NT2/D1 (cell line): ENCODE measurements around the gene SMIM1.

Experiments
- DNase-seq: peaks from one replicate; pipeline ENCODE4 v3.0.0-alpha.2; 2011; ENCODE audit warnings: low read depth, low spot score
- H3K27me3 ChIP-seq: 2 replicates; pipeline ENCODE4 v1.6.0; 2011; ENCODE audit warnings: mild to moderate bottlenecking; ENCODE audit not compliant: insufficient read length, insufficient read depth
- H3K36me3 ChIP-seq: 2 replicates; pipeline ENCODE4 v1.6.1; 2011; ENCODE audit warnings: mild to moderate bottlenecking, low read length, mixed read lengths; ENCODE audit not compliant: insufficient read depth, insufficient read length
- H3K4me1 ChIP-seq: 2 replicates; pipeline ENCODE4 v1.5.1; 2011; ENCODE audit not compliant: insufficient read depth, insufficient read length
- H3K4me3 ChIP-seq: 2 replicates; pipeline ENCODE4 v1.5.1; 2011; ENCODE audit warnings: low read depth; ENCODE audit not compliant: insufficient read length
- H3K9ac ChIP-seq: 2 replicates; pipeline ENCODE4 v1.6.0; 2011; ENCODE audit warnings: low read depth; ENCODE audit not compliant: insufficient read length
- H3K9me3 ChIP-seq: 2 replicates; pipeline ENCODE4 v1.5.1; 2011; ENCODE audit warnings: mild to moderate bottlenecking, low read length; ENCODE audit not compliant: insufficient read depth
- SUZ12 ChIP-seq: IDR thresholded peaks from 2 replicates; pipeline ENCODE4 v1.6.1; 2011; ENCODE audit not compliant: insufficient read length, insufficient read depth; ENCODE audit errors: extremely low read depth
- YY1 ChIP-seq: IDR thresholded peaks from 2 replicates; pipeline ENCODE4 v1.6.1; 2011; ENCODE audit not compliant: insufficient read length, insufficient read depth
- ZNF274 ChIP-seq: IDR thresholded peaks from 2 replicates; pipeline ENCODE4 v1.6.1; 2011; ENCODE audit warnings: mild to moderate bottlenecking, low read depth, low read length

Gene SMIM1

DNA sequence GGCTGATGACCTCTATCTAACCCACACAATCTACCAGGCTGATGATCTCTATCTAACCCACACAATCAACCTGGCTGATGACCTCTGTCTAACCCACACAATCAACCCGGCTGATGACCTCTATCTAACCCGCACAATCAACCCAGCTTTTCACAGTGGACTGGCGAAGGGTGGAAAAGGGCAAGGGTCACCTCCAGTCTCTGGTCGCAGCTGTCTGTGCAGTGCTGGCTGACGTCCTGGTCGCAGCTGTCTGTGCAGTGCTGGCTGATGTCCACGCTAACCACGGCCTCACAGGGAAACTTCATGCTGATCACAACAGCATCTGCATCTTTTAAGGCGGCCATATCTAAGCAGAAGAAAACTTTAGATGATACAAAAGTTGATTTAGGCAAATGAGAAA is 32.5 kb upstream of the SMIM1 start:
- H3K36me3 ChIP-seq = peaks cover 79% of the 10 kb centered on the region
- H3K9me3 ChIP-seq = no peaks in the 10 kb centered on the region
- DNase-seq = no peak
- no peak for TF ChIP-seq ZNF274
- TF ChIP-seq SUZ12 = no peak
- no peak for TF ChIP-seq YY1
- no peaks in the 10 kb centered on the region for H3K27me3 ChIP-seq
- no peak overlapping the region for H3K9ac ChIP-seq
- H3K4me1 ChIP-seq = peaks cover 7% of the 10 kb centered on the region
- no peak overlapping the region for H3K4me3 ChIP-seq

DNA sequence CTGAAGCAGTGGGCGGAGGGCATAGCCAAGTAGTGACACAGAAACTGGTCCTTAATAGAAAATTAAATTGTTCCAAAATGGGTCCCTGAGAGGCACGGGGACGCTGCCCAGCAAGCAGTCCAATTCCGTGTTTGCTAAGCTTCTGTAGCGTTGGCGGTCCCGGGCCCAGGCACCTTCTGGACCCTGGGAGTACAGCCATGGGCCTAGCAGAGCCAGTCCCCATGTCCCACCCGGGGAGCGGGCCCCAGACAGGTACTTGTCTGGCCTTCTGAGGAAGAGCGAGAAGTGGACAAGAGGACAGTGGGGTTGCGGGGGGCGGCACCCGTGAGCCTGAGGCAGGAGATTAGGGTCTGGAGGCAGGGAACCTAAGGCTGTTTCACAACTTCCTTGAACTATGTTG is 31.8 kb upstream of the SMIM1 start:
- no peak for DNase-seq
- TF ChIP-seq ZNF274 (no peak), YY1 (no peak), SUZ12 (no peak)
- Histone ChIP-seq H3K36me3 (peaks cover 79% of the 10 kb centered on the region), H3K4me3 (no peak overlapping the region), H3K9me3 (no peaks in the 10 kb centered on the region), H3K4me1 (peaks cover 13% of the 10 kb centered on the region), H3K9ac (no peak overlapping the region), H3K27me3 (no peaks in the 10 kb centered on the region)

DNA sequence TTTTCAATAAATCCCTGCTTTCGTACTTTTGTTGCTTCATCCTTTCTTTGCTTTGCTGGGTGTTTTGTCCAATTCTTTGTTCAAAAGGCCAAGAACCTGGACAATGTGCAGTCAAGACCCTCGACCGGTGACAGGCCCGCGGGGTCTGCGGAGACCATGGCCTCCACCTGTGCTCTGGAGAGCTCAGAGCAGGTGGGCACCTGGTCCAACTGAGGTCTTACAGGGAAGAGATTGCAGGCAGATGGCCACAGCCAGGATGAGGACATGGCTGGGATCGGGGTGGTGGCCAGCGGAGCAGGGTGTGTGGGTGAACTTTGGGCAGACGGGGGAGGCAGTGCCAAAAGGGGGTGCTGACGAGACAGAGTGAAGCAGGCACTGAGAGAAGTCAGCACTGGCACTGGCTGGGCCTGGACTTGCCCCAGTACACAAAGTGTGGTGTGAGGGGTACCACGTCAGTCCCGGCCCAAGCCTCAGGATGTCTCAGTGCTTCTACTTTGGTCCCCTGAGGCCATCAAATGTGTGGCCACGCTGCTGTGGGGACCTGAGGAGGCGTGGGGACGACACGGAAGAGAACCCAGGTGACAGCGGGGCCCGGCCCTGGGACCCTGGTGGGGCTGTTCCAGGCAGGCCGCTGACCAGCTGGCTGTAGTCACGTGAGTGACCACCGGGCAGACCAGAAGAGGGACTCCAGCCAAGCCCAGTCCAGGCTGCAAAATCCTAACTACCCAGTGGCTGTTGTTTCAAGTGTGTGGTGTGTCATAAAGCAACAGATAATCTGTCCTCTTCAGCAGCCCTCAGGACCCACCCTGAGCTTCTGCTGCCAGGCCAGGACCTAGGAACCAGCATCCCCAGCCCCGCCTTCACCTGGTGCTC is 30.7 kb upstream of the SMIM1 start:
- no peak for DNase-seq
- Histone ChIP-seq H3K4me3 (no peak overlapping the region), H3K27me3 (no peaks in the 10 kb centered on the region), H3K9ac (no peak overlapping the region), H3K4me1 (peaks cover 19% of the 10 kb centered on the region), H3K36me3 (peaks cover 74% of the 10 kb centered on the region), H3K9me3 (no peaks in the 10 kb centered on the region)
- TF ChIP-seq ZNF274 (no peak), SUZ12 (no peak), YY1 (no peak)

DNA sequence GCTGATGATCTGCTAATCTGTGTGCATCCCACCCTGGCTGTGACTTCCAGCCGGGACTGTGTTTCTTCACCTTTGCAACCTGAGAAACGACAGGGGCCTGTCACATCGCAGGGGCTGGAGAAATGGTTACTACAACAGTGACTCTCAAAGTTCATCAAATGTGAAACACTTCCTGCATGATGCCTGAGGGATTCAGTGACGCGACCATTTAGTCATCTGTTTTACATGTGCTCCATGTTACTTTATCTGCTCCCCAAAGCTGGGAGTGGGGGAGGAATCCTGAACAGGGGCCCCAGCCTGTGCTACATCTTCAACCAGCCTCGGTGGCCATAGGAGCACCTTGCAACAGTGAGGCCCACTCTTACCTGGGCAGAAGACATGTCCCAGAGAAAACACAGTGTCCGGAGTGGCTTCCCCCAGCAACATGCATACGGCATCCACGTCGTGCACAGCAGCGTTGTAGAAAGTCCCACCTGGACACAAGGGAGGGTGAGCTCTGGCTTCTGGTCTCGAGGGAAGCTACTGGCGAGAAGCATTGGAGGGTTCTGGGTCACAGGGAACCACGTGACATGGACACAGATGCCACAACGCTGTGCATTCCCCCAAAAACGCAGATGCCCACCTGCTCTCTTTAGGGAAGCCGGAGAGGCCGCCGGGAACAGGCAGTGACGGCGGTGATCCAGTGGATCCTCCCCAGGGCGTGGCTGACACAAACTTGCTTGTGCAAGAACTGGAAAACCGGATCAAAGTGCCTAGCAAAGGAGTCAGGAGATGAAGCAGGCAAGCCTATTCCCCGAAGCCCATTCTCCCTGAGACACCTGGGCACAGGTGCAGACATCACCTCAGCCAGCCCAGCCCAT is 29.9 kb upstream of the SMIM1 start:
- no peak overlapping the region for H3K4me3 ChIP-seq
- H3K36me3 ChIP-seq = peaks cover 69% of the 10 kb centered on the region
- H3K27me3 ChIP-seq = no peaks in the 10 kb centered on the region
- H3K4me1 ChIP-seq = peaks cover 19% of the 10 kb centered on the region
- no peak for DNase-seq
- H3K9ac ChIP-seq = no peak overlapping the region
- TF ChIP-seq SUZ12 (no peak), ZNF274 (no peak), YY1 (no peak)
- H3K9me3 ChIP-seq = no peaks in the 10 kb centered on the region

DNA sequence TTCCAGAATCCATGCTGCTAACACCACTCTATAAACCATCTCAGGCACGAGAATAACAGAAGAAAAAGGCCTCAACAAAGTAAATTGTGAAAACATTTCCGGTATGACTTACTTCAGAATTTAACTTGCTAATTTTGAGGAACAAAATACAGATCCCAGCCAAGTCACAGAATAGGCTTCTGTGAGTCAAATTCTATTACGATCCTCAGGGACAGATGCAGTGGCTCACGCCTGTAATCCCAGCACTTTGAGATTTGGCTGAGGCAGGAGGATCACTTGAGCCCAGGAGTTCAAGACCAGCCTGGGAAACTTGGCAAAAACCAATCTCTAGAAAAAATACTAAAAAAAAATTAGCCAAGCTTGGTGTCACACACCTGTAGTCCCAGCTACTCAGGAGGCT is 29.1 kb upstream of the SMIM1 start:
- H3K4me1 ChIP-seq = peaks cover 19% of the 10 kb centered on the region
- H3K4me3 ChIP-seq = no peak overlapping the region
- TF ChIP-seq SUZ12 (no peak), ZNF274 (no peak), YY1 (no peak)
- H3K9ac ChIP-seq = no peak overlapping the region
- no peaks in the 10 kb centered on the region for H3K9me3 ChIP-seq
- no peaks in the 10 kb centered on the region for H3K27me3 ChIP-seq
- DNase-seq = no peak
- H3K36me3 ChIP-seq = peaks cover 62% of the 10 kb centered on the region

DNA sequence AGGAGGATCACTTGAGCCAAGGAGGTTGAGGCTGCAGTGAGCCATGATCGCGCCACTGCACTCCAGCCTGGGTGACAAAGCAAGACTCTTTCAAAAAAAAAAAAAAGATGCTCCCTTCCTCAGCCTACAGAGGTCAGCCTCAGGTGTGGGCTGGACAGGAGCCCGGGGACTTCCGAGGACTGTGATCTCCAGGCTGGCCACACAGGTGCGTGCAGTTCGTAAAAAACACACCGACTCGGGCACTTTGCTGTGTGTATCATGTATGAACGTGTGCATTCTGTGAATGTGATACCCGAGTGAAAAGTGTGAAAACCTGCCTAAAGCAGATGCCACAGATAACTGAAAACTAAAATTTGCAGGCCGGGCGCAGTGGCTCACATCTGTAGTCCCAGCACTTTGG is 28.7 kb upstream of the SMIM1 start:
- Histone ChIP-seq H3K27me3 (no peaks in the 10 kb centered on the region), H3K9ac (no peak overlapping the region), H3K4me1 (peaks cover 19% of the 10 kb centered on the region), H3K9me3 (no peaks in the 10 kb centered on the region), H3K4me3 (no peak overlapping the region), H3K36me3 (peaks cover 58% of the 10 kb centered on the region)
- no peak for TF ChIP-seq SUZ12
- no peak for TF ChIP-seq YY1
- no peak for TF ChIP-seq ZNF274
- DNase-seq = no peak

DNA sequence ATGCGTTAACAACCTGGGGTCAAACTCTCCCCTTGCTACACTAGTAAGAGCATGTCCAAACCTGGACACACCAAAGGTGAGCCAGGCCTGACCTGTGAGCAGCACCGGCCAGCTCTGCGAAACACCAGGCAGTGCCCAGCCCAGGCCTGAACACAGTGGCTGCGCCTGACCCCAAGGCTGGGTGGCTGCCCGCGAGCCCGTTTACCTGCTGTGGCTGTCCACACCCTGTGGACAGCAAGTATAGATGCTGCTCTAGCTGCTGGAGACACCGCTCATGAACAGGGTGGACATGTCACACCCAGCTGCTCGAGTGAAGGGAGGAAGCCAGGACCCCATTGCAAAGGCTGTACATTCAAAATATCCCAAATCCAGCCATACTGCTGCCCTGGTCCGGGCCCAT is 27.9 kb upstream of the SMIM1 start:
- no peaks in the 10 kb centered on the region for H3K9me3 ChIP-seq
- TF ChIP-seq YY1 (no peak), SUZ12 (no peak), ZNF274 (no peak)
- H3K9ac ChIP-seq = peak overlapping the region; percentile 32
- peaks cover 51% of the 10 kb centered on the region for H3K36me3 ChIP-seq
- no peak for DNase-seq
- H3K4me1 ChIP-seq = peaks cover 19% of the 10 kb centered on the region
- H3K27me3 ChIP-seq = no peaks in the 10 kb centered on the region
- no peak overlapping the region for H3K4me3 ChIP-seq
